Measurements from ENCODE around the gene ABHD6.
A peak's percentile ranks its signal among the peaks of the same experiment; 100 is the strongest.

The ABHD6 gene

DNA sequence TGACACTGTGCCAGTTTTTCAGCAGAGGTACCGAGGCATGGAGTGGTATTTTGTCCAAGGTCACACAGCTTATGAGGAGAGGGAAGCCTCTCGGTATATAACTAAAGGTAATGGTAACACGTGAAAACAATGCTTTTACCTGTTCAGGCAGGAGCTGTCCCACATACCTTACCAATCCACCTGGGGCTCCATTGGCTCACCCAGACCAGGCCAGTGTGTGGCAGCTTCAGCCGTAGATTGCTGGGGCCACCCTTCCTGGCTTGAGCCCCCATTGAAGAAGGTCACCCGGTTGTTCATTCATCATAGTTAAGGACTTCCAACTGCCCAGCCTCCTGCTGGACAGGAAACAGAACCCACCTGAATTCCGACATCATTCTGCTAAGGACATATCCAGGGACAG is 59.3 kb downstream of the ABHD6 start:
- no peak for TF ChIP-seq CTCF (IDR thresholded peaks at IDR 0.05; ENCODE audit: low read depth, low read length, missing control alignments)
- H3K4me3 ChIP-seq (replicated peaks; ENCODE audit: low read depth, low read length) = no peak overlapping the region
- no peak for DNase-seq (ENCODE audit: extremely low read depth, low read depth)

GRCh38 chr3:58298190-58298589 is 60.6 kb downstream of the ABHD6 start:
- DNase-seq (ENCODE audit: extremely low read depth, low read depth) = no peak
- TF ChIP-seq CTCF (IDR thresholded peaks at IDR 0.05; ENCODE audit: low read depth, low read length, missing control alignments) = no peak
- H3K4me3 ChIP-seq (replicated peaks; ENCODE audit: low read depth, low read length) = no peak overlapping the region

DNA sequence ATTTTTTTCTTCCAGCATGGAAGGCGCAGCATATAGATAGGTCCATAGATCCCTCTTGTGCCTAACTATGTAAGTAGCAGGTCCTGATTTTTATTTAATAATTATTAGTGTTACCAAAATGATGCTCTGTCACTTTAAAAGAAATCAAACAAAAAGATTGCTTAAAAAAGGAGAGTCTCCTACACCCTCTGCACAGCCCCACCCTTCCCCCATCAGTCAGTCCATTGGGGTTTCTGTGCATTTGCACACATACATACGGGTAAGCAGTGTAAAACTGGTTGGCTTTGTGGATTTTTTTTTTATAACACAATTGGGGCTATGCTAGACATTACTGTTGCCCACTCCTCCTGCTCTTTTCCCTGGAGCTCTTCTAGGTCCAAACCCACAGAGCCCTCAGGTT is 61.5 kb downstream of the ABHD6 start:
- no peak overlapping the region for H3K4me3 ChIP-seq (replicated peaks; ENCODE audit: low read depth, low read length)
- no peak for TF ChIP-seq CTCF (IDR thresholded peaks at IDR 0.05; ENCODE audit: low read depth, low read length, missing control alignments)
- no peak for DNase-seq (ENCODE audit: extremely low read depth, low read depth)

DNA sequence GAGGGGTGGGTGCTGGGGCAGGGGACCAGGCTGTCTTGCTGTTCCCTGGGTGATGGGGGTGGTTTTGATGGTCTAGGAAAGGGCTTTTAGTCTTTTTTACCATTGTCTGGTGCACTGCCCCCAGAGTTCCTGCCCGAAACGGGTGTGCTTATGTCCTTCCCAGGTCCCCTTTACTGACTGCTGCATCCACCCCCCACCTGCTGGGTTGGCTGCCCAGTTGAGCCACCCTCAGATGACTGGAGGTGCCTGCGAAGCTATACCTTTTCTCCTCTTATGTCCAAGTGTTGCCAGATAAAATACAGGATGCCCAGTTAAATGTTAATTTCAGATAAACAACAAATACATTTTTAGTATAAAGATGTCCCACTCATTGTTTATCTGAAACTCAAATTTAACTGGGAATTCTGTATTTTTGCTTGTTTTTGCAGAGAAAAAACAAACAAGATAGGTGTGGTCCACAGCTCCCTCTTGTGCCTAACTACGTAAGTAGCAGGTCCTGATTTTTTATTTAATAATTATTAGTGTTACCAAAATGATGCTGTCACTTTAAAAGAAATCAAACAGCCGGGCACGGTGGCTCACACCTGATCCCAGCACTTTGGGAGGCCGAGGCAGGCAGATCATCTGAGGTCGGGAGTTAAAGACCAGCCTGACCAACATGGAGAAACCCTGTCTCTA is 62.4 kb downstream of the ABHD6 start:
- DNase-seq (ENCODE audit: extremely low read depth, low read depth) = peak; percentile 17
- peak; percentile 43 for TF ChIP-seq CTCF (IDR thresholded peaks at IDR 0.05; ENCODE audit: low read depth, low read length, missing control alignments)
- no peak overlapping the region for H3K4me3 ChIP-seq (replicated peaks; ENCODE audit: low read depth, low read length)

DNA sequence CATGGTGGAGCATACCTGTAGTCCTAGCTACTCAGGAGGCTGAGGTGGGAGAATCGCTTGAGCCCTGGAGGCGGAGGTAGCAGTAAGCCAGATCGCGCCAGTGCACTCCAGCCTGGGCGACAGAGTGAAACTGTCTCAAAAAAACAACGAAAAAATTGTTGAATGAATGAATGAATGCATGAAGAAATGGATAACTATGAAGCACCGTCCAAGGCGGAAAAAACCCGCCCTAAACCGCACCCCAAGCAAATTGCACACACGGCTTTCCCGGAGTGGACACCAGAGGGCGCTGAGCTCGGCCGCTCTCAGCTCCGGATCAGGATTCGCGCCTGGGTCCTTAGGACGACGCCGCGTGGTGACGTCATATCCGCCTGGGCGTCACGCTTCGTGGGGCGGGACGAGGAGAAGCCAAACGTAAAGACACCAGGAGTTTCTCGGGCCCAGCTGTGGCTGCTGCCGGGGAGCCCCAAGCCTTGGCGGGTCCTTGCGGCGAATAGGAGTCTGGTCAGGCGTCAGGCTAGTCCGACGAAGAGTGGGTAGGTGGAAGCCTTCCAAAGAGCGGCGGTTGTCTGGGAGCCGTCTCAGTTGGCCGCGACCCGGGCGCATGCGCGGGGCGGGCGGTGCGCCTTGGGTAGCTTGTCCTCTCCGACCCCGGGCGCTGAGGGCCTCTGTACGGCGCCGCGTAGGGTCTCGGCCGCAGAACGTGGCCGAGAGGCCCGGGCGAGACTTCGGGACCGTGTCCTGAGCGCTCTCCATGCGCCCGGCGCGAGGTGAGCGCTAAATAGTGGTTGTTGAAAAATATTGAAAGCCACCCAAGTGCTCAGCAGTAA is 68.5 kb downstream of the ABHD6 start, which contains the start of the genes HTD2 and RPP14:
Gene HTD2, plus strand, starts transcription at position 639 of the 830 bp plus-strand sequence. CDS start 11,094 bp downstream, outside the sequence.
Gene RPP14, plus strand, starts transcription at position 364 of the 830 bp plus-strand sequence. CDS start 4,085 bp downstream, outside the sequence.
- peak; percentile 90 for DNase-seq (ENCODE audit: extremely low read depth, low read depth)
- peak; percentile 97 for TF ChIP-seq CTCF (IDR thresholded peaks at IDR 0.05; ENCODE audit: low read depth, low read length, missing control alignments)
- H3K4me3 ChIP-seq (replicated peaks; ENCODE audit: low read depth, low read length) = peak within 1 kb of the TSS; percentile 97

DNA sequence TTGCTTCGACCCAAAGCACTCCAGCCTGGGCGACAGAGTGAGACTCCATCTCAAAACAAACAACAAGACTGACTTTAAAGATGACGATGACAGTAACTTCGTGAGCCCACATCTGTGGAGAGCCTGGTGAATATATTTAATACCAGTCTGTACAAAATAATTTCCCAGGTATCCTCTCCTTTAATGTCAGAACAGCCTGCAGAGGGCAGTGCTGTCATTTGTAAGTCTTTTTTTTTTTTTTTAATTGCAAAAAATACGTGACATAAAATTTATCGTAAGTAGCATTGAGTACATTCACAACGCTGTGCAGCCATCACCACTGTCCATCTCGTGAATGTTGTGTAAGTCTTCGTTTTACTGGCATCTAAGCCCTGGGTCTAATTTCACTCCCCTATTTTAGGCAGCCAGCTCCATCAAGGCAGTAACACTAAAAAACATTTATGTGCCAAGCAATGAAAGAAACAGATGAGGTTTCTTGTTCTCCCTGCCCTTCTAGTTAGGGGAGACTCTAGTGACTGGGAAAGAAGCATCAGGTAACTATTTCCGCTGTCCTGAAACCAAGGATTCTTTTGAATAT is 70.1 kb downstream of the ABHD6 start:
- peak; percentile 48 for TF ChIP-seq CTCF (IDR thresholded peaks at IDR 0.05; ENCODE audit: low read depth, low read length, missing control alignments)
- H3K4me3 ChIP-seq (replicated peaks; ENCODE audit: low read depth, low read length) = peak overlapping the region; percentile 97
- peak; percentile 32 for DNase-seq (ENCODE audit: extremely low read depth, low read depth)

Data from HFF-Myc (cell line).